ENCODE results near the gene CIAO1. TPM values are rescaled to one million over a fixed set of nuclear protein-coding genes. Genes with fewer than 3 reads are reported as not detected.
"Not testable (repeated sequence)": the region's sequence is repeated elsewhere in the genome, so short reads cannot be mapped to it uniquely, and the experiment has no call there.

CIAO1 gene
- total RNA-seq, result 54.6 and 56.3 TPM in 2 replicates
- long read RNA-seq, transcript CIAO1-203 (7 exons, 1,533 nt), result major isoform, 170 of 225 reads
- long read RNA-seq, partial matches to known transcripts, result 20 of 225 reads
- long read RNA-seq, other reads (novel, unspliced or antisense), result 35 of 225 reads

GRCh38 chr2:96265840-96266679 is at the start of gene CIAO1, which contains the start of gene TMEM127:
Gene CIAO1 (plus strand): TSS chr2:96266225. CDS start chr2:96266351, 126 bp downstream.
Gene TMEM127 (minus strand): TSS chr2:96265997. CDS start chr2:96265381, 616 bp downstream.
- peaks cover 10% of the 10 kb centered on the region for H3K36me3 Mint-ChIP-seq (ENCODE audit: unreplicated experiment)
- no peaks in the 10 kb centered on the region for H3K9me3 Mint-ChIP-seq (ENCODE audit: unreplicated experiment)
- TF ChIP-seq, protein P1, sequence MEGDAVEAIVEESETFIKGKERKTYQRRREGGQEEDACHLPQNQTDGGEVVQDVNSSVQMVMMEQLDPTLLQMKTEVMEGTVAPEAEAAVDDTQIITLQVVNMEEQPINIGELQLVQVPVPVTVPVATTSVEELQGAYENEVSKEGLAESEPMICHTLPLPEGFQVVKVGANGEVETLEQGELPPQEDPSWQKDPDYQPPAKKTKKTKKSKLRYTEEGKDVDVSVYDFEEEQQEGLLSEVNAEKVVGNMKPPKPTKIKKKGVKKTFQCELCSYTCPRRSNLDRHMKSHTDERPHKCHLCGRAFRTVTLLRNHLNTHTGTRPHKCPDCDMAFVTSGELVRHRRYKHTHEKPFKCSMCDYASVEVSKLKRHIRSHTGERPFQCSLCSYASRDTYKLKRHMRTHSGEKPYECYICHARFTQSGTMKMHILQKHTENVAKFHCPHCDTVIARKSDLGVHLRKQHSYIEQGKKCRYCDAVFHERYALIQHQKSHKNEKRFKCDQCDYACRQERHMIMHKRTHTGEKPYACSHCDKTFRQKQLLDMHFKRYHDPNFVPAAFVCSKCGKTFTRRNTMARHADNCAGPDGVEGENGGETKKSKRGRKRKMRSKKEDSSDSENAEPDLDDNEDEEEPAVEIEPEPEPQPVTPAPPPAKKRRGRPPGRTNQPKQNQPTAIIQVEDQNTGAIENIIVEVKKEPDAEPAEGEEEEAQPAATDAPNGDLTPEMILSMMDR (IDR thresholded peaks at IDR 0.05), result peak; percentile 33
- H3K27ac Mint-ChIP-seq (ENCODE audit: unreplicated experiment), result peak within 1 kb of the TSS; percentile 97
- DNase-seq (ENCODE audit: extremely low spot score, unreplicated experiment), result peak; percentile 100
- no peaks in the 10 kb centered on the region for H3K27me3 Mint-ChIP-seq (ENCODE audit: unreplicated experiment)
- peak within 1 kb of the TSS; percentile 99 for H3K4me3 Mint-ChIP-seq (ENCODE audit: unreplicated experiment)
- H3K4me1 Mint-ChIP-seq (ENCODE audit: unreplicated experiment), result peaks cover 39% of the 10 kb centered on the region

DNA sequence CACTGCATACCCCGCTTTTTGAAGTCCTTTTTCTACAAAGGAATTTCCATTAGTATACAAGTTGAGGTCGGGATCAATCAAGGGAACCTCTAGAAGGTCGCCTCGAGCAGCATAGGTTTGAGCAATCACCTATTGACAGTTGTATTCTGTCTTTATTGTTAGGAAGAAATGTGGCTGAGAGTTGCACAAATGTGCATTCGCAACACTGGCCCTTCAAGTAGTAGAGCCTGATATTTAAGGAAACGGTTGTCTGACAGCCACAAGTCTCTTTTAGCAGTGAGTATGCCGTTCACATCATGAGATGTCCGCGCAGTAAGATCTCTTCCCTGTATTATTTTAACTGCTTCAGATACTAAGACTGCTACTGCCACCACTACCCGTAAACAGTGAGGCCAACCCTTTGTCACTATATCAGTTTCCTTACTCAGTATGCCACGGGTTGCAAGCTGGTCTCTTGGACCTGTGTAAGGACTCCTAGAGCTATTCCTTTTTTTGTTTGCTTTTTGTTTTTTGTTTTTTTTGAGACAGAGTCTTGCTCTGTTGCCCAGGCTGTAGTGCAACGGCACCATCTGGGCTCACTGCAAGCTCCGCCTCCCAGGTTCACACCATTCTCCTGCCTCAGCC is 47.4 kb upstream of the CIAO1 start:
- H3K27me3 Mint-ChIP-seq (ENCODE audit: unreplicated experiment), result no peaks in the 10 kb centered on the region
- DNase-seq (ENCODE audit: extremely low spot score, unreplicated experiment), result no peak
- TF ChIP-seq, protein P1 (IDR thresholded peaks at IDR 0.05), result no peak
- no peak overlapping the region for H3K27ac Mint-ChIP-seq (ENCODE audit: unreplicated experiment)
- H3K4me1 Mint-ChIP-seq (ENCODE audit: unreplicated experiment), result no peaks in the 10 kb centered on the region
- H3K9me3 Mint-ChIP-seq (ENCODE audit: unreplicated experiment), result no peaks in the 10 kb centered on the region
- no peaks in the 10 kb centered on the region for H3K36me3 Mint-ChIP-seq (ENCODE audit: unreplicated experiment)
- H3K4me3 Mint-ChIP-seq (ENCODE audit: unreplicated experiment), result no peak overlapping the region

DNA sequence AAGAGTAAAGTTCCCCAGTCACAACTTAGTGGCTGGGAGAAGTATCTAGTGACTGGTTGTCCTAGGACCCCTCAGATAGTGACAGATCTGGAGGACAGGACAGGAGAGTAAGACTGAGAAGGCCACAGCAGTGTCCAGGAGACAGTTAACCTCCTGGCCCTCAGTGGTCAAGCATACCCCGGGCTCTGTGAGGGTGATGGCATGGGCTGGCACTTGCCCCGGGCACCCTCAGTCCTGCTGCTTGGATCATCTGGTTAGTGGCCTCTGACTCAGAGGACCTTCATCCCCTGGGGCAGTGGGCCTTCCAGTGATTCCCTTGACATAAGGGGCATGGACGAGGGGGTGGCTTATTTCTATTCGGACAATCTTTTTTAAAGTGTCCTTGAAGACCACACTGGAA is 46.1 kb upstream of the CIAO1 start:
- not testable (repeated sequence) for H3K27ac Mint-ChIP-seq (ENCODE audit: unreplicated experiment); H3K9me3 Mint-ChIP-seq (ENCODE audit: unreplicated experiment); H3K4me3 Mint-ChIP-seq (ENCODE audit: unreplicated experiment); H3K27me3 Mint-ChIP-seq (ENCODE audit: unreplicated experiment); H3K4me1 Mint-ChIP-seq (ENCODE audit: unreplicated experiment); DNase-seq (ENCODE audit: extremely low spot score, unreplicated experiment); H3K36me3 Mint-ChIP-seq (ENCODE audit: unreplicated experiment)

GRCh38 chr2:96221106-96221505 is 44.9 kb upstream of the CIAO1 start:
- not testable (repeated sequence) for H3K9me3 Mint-ChIP-seq (ENCODE audit: unreplicated experiment); H3K36me3 Mint-ChIP-seq (ENCODE audit: unreplicated experiment)

GRCh38 chr2:96225016-96225533 is 41.0 kb upstream of the CIAO1 start:
- no peak for DNase-seq (ENCODE audit: extremely low spot score, unreplicated experiment)
- H3K4me3 Mint-ChIP-seq (ENCODE audit: unreplicated experiment), result no peak overlapping the region
- no peaks in the 10 kb centered on the region for H3K36me3 Mint-ChIP-seq (ENCODE audit: unreplicated experiment)
- no peaks in the 10 kb centered on the region for H3K9me3 Mint-ChIP-seq (ENCODE audit: unreplicated experiment)
- no peaks in the 10 kb centered on the region for H3K4me1 Mint-ChIP-seq (ENCODE audit: unreplicated experiment)
- H3K27ac Mint-ChIP-seq (ENCODE audit: unreplicated experiment), result no peak overlapping the region
- no peaks in the 10 kb centered on the region for H3K27me3 Mint-ChIP-seq (ENCODE audit: unreplicated experiment)
- TF ChIP-seq, protein P1 (IDR thresholded peaks at IDR 0.05), result no peak

More at GRCh38 chr2:96221106-96221505, 44.9 kb upstream of the CIAO1 start:
- H3K4me3 Mint-ChIP-seq (ENCODE audit: unreplicated experiment); DNase-seq (ENCODE audit: extremely low spot score, unreplicated experiment); H3K27me3 Mint-ChIP-seq (ENCODE audit: unreplicated experiment); H3K27ac Mint-ChIP-seq (ENCODE audit: unreplicated experiment); H3K4me1 Mint-ChIP-seq (ENCODE audit: unreplicated experiment): not testable (repeated sequence)

All from osteocyte (in vitro differentiated cells).